Thymus (tissue), 11 donors: ENCODE data around the gene NTM. TPM values are rescaled to one million over a fixed set of nuclear protein-coding genes. Genes with fewer than 3 reads are reported as not detected.

Experiments
- DNase-seq, 9 donors: peaks; one replicate each; pipeline ENCODE4 v3.0.0-alpha.2; 2013; ENCODE audit warnings: low spot score in 9 of 9, low read depth in 6 of 9, missing footprints in 1 of 9
- H3K27ac ChIP-seq, 2 donors: one replicate each; pipeline ENCODE4 v1.5.1; 2013; ENCODE audit warnings: control low read depth in 1 of 2, low read depth in 1 of 2, low read length in 1 of 2, mild to moderate bottlenecking in 1 of 2, moderate library complexity in 1 of 2
- H3K27me3 ChIP-seq, 2 donors: one replicate each; pipeline ENCODE4 v1.5.1; 2013; ENCODE audit warnings: low read length in 1 of 2; ENCODE audit not compliant: control insufficient read depth in 2 of 2, insufficient read depth in 1 of 2
- H3K36me3 ChIP-seq, 2 donors: one replicate each; pipeline ENCODE4 v1.5.1; 2013; ENCODE audit warnings: low read length in 1 of 2, mild to moderate bottlenecking in 1 of 2, moderate library complexity in 1 of 2; ENCODE audit not compliant: control insufficient read depth in 2 of 2, insufficient read depth in 2 of 2
- H3K4me1 ChIP-seq, 2 donors: one replicate each; pipeline ENCODE4 v1.5.1; 2013; ENCODE audit warnings: low read length in 2 of 2; ENCODE audit not compliant: control insufficient read depth in 2 of 2, insufficient read depth in 2 of 2
- H3K4me3 ChIP-seq, 2 donors: one replicate each; pipeline ENCODE4 v1.5.1; 2013; ENCODE audit warnings: low read length in 2 of 2, control low read depth in 1 of 2, mild to moderate bottlenecking in 1 of 2
- H3K9me3 ChIP-seq, 2 donors: one replicate each; pipeline ENCODE4 v1.5.1; 2013; ENCODE audit warnings: low read length in 1 of 2, mild to moderate bottlenecking in 1 of 2; ENCODE audit not compliant: control insufficient read depth in 2 of 2, insufficient read depth in 1 of 2
- WGBS: extraction: QIAGEN DNeasy Blood & Tissue Kit; methylation state at CpG from one replicate; pipeline ENCODE4 v1.1.7; 2013; 5-methylcytosine and 5-hydroxymethylcytosine counted together
- polyA plus RNA-seq: library from polyadenylated mRNA; stranded (reverse); fragments of 200-250 nt; gene quantifications from one replicate; pipeline ENCODE4 v1.2.3, GENCODE V29; 2013
- total RNA-seq: library from RNA; stranded (reverse); fragments of 120-200 nt; gene quantifications from one replicate; pipeline ENCODE4 v1.2.4, GENCODE V29; 2013
- donor health status: healthy.

Gene NTM
- total and polyA plus RNA-seq, 2 donors = 0.18 to 0.47 TPM

DNA sequence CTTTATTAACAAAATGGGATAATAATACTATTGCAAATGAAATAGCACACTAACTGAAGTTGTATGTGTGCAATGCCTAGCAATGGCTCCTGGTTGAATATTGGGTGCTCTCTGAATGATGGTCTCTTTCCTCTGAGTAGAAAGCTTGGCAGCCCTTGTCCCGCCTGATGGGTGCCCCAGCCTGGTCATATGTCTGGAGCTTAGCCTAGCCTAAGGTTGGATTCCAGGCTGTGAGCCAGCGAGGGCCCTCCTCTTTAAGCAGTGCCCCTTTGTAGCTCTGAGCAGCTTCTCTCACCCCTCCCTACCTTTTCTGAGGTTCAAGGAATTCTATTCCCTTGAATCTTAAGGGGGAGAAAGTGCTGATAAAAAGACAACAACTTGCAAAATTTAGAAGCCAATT, 499.9 kb downstream of the NTM start:
- no peak overlapping the region for H3K4me3 ChIP-seq
- no peak overlapping the region for H3K27ac ChIP-seq
- H3K27me3 ChIP-seq = peaks cover 0 to 2% of the 10 kb centered on the region in 2 donors
- H3K4me1 ChIP-seq = no peaks in the 10 kb centered on the region
- H3K9me3 ChIP-seq = no peaks in the 10 kb centered on the region
- WGBS = 91% methylated on average over 2 of the region's 2 CpGs
- no peaks in the 10 kb centered on the region for H3K36me3 ChIP-seq
- no peak for DNase-seq

DNA sequence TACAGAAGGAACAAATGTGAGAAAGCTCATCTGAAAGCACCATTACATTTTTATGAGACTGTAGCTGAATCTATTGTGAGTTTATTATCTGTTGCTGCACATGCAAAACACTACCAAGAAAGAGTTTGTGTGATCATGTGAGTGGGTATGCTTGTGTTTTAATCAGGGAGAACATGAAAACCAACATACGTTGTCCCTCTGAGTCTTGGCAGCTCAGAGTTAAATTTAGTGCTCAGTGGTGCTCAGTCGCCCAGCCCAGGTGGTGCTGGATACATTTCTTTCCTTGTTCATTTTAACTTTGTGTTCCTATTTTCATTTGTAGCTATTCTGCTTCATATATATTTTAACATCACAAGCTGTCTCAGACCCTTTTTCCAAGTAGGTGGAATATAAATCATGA, 500.6 kb downstream of the NTM start:
- H3K9me3 ChIP-seq = no peaks in the 10 kb centered on the region
- H3K36me3 ChIP-seq = no peaks in the 10 kb centered on the region
- no peaks in the 10 kb centered on the region for H3K4me1 ChIP-seq
- H3K27me3 ChIP-seq = peaks cover 0 to 2% of the 10 kb centered on the region in 2 donors
- H3K4me3 ChIP-seq = no peak overlapping the region
- DNase-seq = no peak
- WGBS = 86% methylated on average over 2 of the region's 2 CpGs
- H3K27ac ChIP-seq = no peak overlapping the region

DNA sequence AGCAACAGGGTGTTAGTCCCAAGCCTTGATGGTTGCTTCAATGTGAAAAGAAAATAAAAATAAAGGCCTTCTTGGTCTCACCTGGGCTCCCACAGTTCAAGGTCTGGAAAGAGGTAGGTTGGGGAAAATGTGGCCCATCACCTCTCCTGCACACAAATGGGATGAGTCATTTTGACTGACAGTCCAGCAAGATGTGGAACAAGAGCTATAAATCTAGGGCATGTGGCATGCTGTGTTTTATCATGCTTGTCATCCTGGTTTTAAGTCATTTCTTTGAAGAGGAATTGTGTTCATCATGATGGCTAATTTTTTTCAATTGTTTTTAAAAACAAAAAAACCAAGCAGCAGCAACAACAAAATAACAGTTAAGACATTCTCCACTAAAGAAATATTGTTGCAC, 503.7 kb downstream of the NTM start:
- no peaks in the 10 kb centered on the region for H3K36me3 ChIP-seq
- no peaks in the 10 kb centered on the region for H3K27me3 ChIP-seq
- no peaks in the 10 kb centered on the region for H3K4me1 ChIP-seq
- no peaks in the 10 kb centered on the region for H3K9me3 ChIP-seq
- no peak for DNase-seq
- H3K4me3 ChIP-seq = no peak overlapping the region
- no peak overlapping the region for H3K27ac ChIP-seq

DNA sequence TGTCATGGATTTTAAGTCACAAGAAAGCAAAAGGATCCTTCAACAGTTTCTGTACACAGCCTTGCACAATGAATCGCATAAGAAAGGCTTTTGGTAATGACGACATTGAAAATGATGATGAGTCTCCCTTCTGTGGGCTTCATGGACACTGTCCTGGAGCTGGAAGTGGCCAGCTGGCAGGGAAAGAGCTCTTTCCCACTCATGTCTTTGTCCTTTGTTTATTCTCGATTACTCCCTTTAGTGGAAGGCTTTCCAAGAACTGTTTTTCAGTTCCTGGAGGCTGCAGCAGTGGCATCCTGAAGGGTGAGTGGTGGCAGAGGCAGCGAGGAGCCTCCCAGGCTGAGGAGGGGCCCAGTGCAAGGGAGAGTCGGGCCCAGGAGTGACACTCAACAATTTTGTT, 505.2 kb downstream of the NTM start:
- no peaks in the 10 kb centered on the region for H3K4me1 ChIP-seq
- no peak for DNase-seq
- no peaks in the 10 kb centered on the region for H3K36me3 ChIP-seq
- H3K9me3 ChIP-seq = no peaks in the 10 kb centered on the region
- H3K27me3 ChIP-seq = no peaks in the 10 kb centered on the region
- H3K4me3 ChIP-seq = no peak overlapping the region
- no peak overlapping the region for H3K27ac ChIP-seq
- 85% methylated on average over 5 of the region's 5 CpGs for WGBS

DNA sequence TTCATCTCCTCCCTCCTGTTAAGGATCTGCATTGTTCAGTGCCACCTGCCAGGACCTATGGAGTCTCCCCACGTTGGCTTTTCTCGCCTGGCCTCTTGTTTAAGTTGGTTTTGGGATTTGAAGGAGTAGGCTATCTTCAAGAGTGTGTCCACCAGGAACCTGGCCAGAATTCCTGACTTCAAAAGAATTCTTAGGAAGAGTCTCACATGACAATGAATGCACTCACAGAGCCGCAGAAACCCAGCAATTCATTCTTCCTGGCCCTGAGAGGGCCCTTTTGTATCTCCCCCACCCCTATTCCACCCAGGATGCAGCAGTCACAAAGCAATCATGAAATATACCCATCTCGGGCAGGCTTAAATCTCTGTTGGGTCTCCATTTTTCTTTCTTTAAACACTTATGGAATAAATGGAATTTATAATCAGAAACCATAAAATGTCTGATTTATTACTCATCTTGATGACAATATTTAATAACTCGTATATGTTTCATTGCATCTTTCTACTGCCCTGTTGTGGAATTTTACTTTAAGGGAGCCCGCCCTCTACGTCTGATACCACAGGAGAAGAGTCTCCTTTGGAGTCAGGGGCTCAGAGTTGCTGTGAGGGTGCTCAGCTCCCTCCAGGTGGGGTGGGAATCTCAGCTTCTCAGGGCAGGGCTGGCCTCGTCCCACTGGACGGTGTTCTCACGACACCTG, 507.0 kb downstream of the NTM start:
- no peaks in the 10 kb centered on the region for H3K27me3 ChIP-seq
- 92% methylated on average over 10 of the region's 10 CpGs for WGBS
- no peaks in the 10 kb centered on the region for H3K4me1 ChIP-seq
- no peaks in the 10 kb centered on the region for H3K36me3 ChIP-seq
- no peak overlapping the region for H3K4me3 ChIP-seq
- DNase-seq = no peak
- no peak overlapping the region for H3K27ac ChIP-seq
- H3K9me3 ChIP-seq = no peaks in the 10 kb centered on the region

DNA sequence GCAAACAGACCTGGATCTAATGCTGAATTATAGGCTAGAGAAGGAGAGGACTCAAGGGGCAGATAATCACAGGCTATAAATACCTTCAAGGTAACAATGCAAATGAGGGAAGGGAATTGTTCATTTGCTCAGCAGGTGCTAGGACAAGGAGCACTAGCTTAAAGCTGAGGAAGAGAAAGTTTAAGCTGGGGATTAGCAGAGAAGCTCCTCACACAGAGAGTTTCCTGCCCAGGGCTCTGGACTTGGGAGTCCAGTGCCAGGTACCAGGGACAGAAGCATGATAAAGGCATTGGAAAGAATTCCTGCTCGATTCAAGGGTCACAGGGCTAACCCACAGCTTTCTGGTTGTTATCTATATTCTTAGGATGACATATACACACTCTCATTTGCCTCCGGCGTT, 509.9 kb downstream of the NTM start:
- H3K36me3 ChIP-seq = no peaks in the 10 kb centered on the region
- no peaks in the 10 kb centered on the region for H3K4me1 ChIP-seq
- H3K9me3 ChIP-seq = no peaks in the 10 kb centered on the region
- H3K27ac ChIP-seq = no peak overlapping the region
- DNase-seq = no peak
- 78% methylated on average over 3 of the region's 3 CpGs for WGBS
- no peak overlapping the region for H3K4me3 ChIP-seq
- H3K27me3 ChIP-seq = no peaks in the 10 kb centered on the region

DNA sequence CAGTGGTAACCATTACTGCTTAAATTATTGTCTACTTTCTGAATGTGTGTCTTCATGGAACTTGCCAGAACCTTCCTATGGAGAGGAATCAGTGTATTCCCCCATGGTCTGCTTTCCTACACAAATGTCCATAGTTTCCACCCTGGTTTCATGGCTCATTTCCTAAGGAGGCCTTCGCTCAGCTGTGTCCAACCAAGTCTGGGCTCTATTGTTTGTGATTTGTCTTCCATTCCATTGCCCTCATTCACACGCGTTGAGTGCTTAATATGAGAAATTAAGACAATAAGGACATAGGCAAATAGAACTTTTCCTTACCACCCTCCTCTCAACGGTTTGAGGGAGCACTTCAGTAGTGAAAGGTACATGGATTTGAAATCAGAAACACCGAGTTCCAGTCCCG, 510.6 kb downstream of the NTM start:
- H3K27me3 ChIP-seq = no peaks in the 10 kb centered on the region
- no peaks in the 10 kb centered on the region for H3K36me3 ChIP-seq
- H3K4me3 ChIP-seq = no peak overlapping the region
- DNase-seq = no peak
- WGBS = 87% methylated on average over 6 of the region's 6 CpGs
- no peak overlapping the region for H3K27ac ChIP-seq
- H3K4me1 ChIP-seq = no peaks in the 10 kb centered on the region
- no peaks in the 10 kb centered on the region for H3K9me3 ChIP-seq

DNA sequence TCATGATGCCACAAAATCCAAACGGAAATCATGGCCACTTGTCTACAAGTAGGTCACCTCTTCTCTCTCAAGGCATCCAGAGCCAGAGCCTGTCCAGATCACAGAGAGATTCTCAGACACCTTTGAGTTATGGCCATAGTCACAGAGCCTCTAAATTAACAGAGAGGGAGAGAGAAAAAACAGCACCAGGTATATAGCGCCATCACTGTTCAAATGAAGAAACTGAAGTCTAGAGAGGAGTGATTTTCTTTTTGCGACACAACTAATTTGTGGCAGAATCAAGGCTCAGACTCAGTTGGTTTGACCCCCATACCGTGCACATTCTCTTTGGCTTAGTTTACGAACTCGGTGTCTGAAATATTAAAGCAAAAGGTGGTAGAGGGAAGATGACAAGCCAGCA, 512.9 kb downstream of the NTM start:
- WGBS = 93% methylated on average over 6 of the region's 6 CpGs
- DNase-seq = no peak
- Histone ChIP-seq H3K36me3 (no peaks in the 10 kb centered on the region), H3K27ac (no peak overlapping the region), H3K9me3 (no peaks in the 10 kb centered on the region), H3K4me1 (no peaks in the 10 kb centered on the region), H3K27me3 (no peaks in the 10 kb centered on the region), H3K4me3 (no peak overlapping the region)

DNA sequence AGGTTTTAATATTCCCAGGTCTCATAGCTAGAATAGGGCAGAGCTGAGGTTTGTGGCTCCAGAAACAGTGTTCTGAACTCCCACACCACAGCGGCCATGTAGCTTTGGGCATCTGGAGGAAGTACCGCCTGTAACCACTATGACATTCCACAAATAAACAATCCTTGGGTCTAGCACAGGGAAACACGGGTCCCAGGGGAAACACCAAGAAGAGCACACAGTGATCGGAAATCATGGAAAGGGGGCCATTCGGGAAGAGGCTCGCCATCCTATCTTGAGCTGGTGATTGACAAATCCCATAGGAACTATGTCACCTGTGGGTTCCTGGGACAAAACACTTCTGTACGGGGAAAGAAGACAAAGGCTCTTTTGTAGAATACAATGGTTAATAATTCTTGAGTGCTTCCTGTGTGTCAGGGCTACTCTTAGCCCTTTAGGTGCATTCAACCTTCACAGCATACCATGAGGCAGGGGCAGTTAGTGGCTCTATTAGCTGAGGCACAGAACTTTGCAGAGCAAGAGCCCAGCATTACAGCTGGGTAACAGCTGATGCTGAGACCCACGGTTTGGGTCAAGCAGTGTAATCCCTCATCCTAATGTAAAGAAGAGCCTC, 514.2 kb downstream of the NTM start:
- Histone ChIP-seq H3K9me3 (no peaks in the 10 kb centered on the region), H3K4me1 (no peaks in the 10 kb centered on the region), H3K27ac (no peak overlapping the region), H3K36me3 (no peaks in the 10 kb centered on the region), H3K4me3 (no peak overlapping the region), H3K27me3 (no peaks in the 10 kb centered on the region)
- 57% methylated on average over 8 of the region's 8 CpGs for WGBS
- DNase-seq = no peak
